Endodermal cell (in vitro differentiated cells): Measurements from ENCODE around the gene SERPINB10. TPM values are rescaled to one million over a fixed set of nuclear protein-coding genes. Genes with fewer than 3 reads are reported as not detected.

Source experiments
- DNase-seq: peaks from one replicate; pipeline ENCODE4 v3.0.0-alpha.2; 2017
- H3K27ac ChIP-seq: 2 replicates; pipeline ENCODE4 v1.5.1; 2013; ENCODE audit warnings: mild to moderate bottlenecking, low read depth, low read length, moderate library complexity
- H3K27me3 ChIP-seq: 2 replicates; pipeline ENCODE4 v1.6.1; 2013; ENCODE audit warnings: mild to moderate bottlenecking, low read length, moderate library complexity; ENCODE audit not compliant: insufficient read depth, control insufficient read depth, poor library complexity, severe bottlenecking
- H3K36me3 ChIP-seq: 2 replicates; pipeline ENCODE4 v1.7.0; 2013; ENCODE audit warnings: mild to moderate bottlenecking, low read length, moderate library complexity; ENCODE audit not compliant: control insufficient read depth, insufficient read depth
- H3K4me1 ChIP-seq: one replicate; pipeline ENCODE4 v1.7.0; 2013; ENCODE audit warnings: low read length; ENCODE audit not compliant: control insufficient read depth, insufficient read depth
- H3K4me3 ChIP-seq: 2 replicates; pipeline ENCODE4 v1.5.1; 2013; ENCODE audit warnings: mild to moderate bottlenecking, low read length, moderate library complexity
- H3K9ac ChIP-seq: 2 replicates; pipeline ENCODE4 v1.6.1; 2013; ENCODE audit warnings: mild to moderate bottlenecking, low read length, moderate library complexity; ENCODE audit not compliant: poor library complexity, severe bottlenecking; ENCODE audit errors: extremely low read depth
- H3K9me3 ChIP-seq: 2 replicates; pipeline ENCODE4 v1.6.1; 2013; ENCODE audit warnings: mild to moderate bottlenecking, low read length, moderate library complexity; ENCODE audit not compliant: control insufficient read depth
- H3K27ac Mint-ChIP-seq: 2 replicates; pipeline ENCODE4 v1.8.0; 2020; ENCODE audit warnings: mixed read lengths
- H3K27me3 Mint-ChIP-seq: 2 replicates; pipeline ENCODE4 v1.8.0; 2021; ENCODE audit warnings: mild to moderate bottlenecking, mixed read lengths; ENCODE audit not compliant: insufficient read depth
- H3K36me3 Mint-ChIP-seq: 2 replicates; pipeline ENCODE4 v1.8.0; 2020; ENCODE audit warnings: low read depth, mixed read lengths
- H3K4me1 Mint-ChIP-seq: 2 replicates; pipeline ENCODE4 v1.8.0; 2020; ENCODE audit warnings: mixed read lengths
- H3K4me3 Mint-ChIP-seq: 2 replicates; pipeline ENCODE4 v1.8.0; 2020; ENCODE audit warnings: mild to moderate bottlenecking, moderate library complexity, mixed read lengths
- H3K9me3 Mint-ChIP-seq: 2 replicates; pipeline ENCODE4 v1.8.0; 2020; ENCODE audit warnings: mild to moderate bottlenecking, mixed read lengths
- WGBS, 2 experiments: methylation state at CpG; one replicate each; pipeline versions ENCODE4 v1.1.5 to v1.1.7; 2013; ENCODE audit warnings: missing lambda C conversion rate in 2 of 2, mixed read lengths in 1 of 2; ENCODE audit not compliant: insufficient coverage in 1 of 2, insufficient read length in 1 of 2; 5-methylcytosine and 5-hydroxymethylcytosine counted together
- total RNA-seq, 2 donors: library from RNA; stranded (reverse); fragmentation: NEBNext Ultra II Directional in 1 of 2; extraction: Animal tissue kit (Norgen Biotek cat#: 25700) in 1 of 2; gene quantifications; 2 replicates in 1 of 2; 3 replicates in 1 of 2; pipeline ENCODE4 v1.2.1, GENCODE V29; 2021
- TF ChIP-seq, protein P1 (sequence below): fragments of 200-600 bp; sonication (generic); conservative IDR thresholded peaks from 2 replicates; pipeline ENCODE4 v1.5.0; 2021; ENCODE audit warnings: antibody characterized with exemption, mild to moderate bottlenecking

Gene SERPINB10
- total RNA-seq, 2 donors from 2014 or later = not detected

DNA sequence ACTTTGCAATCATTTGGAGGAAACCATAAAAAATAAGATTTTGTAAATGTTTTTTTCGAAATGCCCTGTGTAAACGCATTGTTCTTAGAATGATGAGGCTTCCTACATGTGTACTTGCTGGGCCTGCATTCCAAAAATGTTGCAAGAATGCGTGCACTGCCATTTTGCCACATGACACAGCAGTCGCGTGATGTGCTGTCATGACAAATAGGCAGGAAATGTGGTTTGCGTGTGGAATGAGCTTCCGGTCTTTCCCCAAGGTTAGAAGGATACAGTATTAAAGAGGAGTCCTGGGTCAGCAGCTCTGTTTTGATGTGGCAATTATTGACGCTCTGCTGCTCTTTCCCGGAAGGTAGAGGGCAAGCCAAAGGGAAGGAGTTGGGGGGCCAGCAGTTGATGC, 38.4 kb upstream of the SERPINB10 start:
- TF ChIP-seq, protein P1, sequence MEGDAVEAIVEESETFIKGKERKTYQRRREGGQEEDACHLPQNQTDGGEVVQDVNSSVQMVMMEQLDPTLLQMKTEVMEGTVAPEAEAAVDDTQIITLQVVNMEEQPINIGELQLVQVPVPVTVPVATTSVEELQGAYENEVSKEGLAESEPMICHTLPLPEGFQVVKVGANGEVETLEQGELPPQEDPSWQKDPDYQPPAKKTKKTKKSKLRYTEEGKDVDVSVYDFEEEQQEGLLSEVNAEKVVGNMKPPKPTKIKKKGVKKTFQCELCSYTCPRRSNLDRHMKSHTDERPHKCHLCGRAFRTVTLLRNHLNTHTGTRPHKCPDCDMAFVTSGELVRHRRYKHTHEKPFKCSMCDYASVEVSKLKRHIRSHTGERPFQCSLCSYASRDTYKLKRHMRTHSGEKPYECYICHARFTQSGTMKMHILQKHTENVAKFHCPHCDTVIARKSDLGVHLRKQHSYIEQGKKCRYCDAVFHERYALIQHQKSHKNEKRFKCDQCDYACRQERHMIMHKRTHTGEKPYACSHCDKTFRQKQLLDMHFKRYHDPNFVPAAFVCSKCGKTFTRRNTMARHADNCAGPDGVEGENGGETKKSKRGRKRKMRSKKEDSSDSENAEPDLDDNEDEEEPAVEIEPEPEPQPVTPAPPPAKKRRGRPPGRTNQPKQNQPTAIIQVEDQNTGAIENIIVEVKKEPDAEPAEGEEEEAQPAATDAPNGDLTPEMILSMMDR = no peak
- no peaks in the 10 kb centered on the region for H3K4me1 Mint-ChIP-seq
- H3K27me3 Mint-ChIP-seq = no peaks in the 10 kb centered on the region
- H3K9ac ChIP-seq = no peak overlapping the region
- no peaks in the 10 kb centered on the region for H3K9me3 Mint-ChIP-seq
- no peaks in the 10 kb centered on the region for H3K4me1 ChIP-seq
- H3K36me3 Mint-ChIP-seq = no peaks in the 10 kb centered on the region
- H3K4me3 ChIP-seq = no peak overlapping the region
- H3K36me3 ChIP-seq = no peaks in the 10 kb centered on the region
- no peak for DNase-seq
- no peak overlapping the region for H3K27ac Mint-ChIP-seq
- no peak overlapping the region for H3K4me3 Mint-ChIP-seq
- no peaks in the 10 kb centered on the region for H3K9me3 ChIP-seq
- H3K27me3 ChIP-seq = no peaks in the 10 kb centered on the region
- no peak overlapping the region for H3K27ac ChIP-seq
- 93 to 97% methylated on average over 7 to 9 of the region's 9 CpGs for WGBS, 2 experiments

DNA sequence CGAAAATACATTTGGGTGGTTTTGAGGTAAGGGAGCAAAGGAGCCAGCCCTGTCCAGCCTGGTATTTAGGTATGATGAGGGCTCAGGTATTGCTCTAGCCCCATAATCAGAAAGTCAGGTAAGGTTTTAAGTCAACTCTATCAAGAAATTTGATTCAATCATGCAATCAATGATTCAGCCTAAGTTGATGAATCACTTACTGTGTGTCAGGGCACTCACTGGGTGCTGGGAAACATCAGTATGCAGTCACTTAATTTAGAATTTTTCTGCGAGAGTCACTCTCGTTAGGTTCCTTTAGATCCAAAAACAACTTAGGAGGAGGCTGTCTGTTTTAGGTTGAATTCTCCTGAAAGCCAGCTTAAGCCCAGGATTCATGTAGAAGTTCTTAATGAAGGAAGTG, 37.9 kb upstream of the SERPINB10 start:
- Mint-ChIP-seq H3K4me1 (no peaks in the 10 kb centered on the region), H3K36me3 (no peaks in the 10 kb centered on the region), H3K27me3 (no peaks in the 10 kb centered on the region), H3K27ac (no peak overlapping the region), H3K4me3 (no peak overlapping the region), H3K9me3 (no peaks in the 10 kb centered on the region)
- H3K27ac ChIP-seq = no peak overlapping the region
- TF ChIP-seq, protein P1 = no peak
- no peaks in the 10 kb centered on the region for H3K27me3 ChIP-seq
- H3K9ac ChIP-seq = no peak overlapping the region
- no peak for DNase-seq
- no peaks in the 10 kb centered on the region for H3K36me3 ChIP-seq
- no peaks in the 10 kb centered on the region for H3K9me3 ChIP-seq
- H3K4me1 ChIP-seq = no peaks in the 10 kb centered on the region
- 93 to 100% methylated on average over 2 to 3 of the region's 3 CpGs for WGBS, 2 experiments
- no peak overlapping the region for H3K4me3 ChIP-seq

DNA sequence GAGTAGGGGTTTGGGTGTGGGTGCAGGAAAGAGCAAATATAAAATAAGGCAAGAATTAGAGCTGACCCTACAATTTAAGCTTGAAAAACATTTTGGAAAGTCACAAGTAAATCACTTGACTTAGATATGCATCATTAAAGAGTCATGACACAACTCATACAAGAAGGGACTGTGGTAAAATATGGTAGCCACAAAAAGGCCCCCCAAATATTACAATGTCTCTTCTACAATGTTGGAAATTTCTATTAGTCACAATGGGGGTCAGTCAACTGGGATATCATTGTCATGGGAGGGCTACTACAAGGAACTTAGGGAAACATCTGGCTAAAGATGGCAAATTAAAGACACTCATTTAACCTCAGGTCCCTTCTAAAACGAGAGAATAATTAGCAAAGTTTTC, 35.9 kb upstream of the SERPINB10 start:
- H3K4me1 Mint-ChIP-seq = no peaks in the 10 kb centered on the region
- H3K27ac Mint-ChIP-seq = no peak overlapping the region
- TF ChIP-seq, protein P1 = no peak
- Histone ChIP-seq H3K27ac (no peak overlapping the region), H3K4me3 (no peak overlapping the region), H3K9me3 (no peaks in the 10 kb centered on the region), H3K4me1 (no peaks in the 10 kb centered on the region), H3K9ac (no peak overlapping the region), H3K36me3 (no peaks in the 10 kb centered on the region), H3K27me3 (no peaks in the 10 kb centered on the region)
- 50 to 100% methylated on average over 1 of the region's 1 CpG for WGBS, 2 experiments
- no peaks in the 10 kb centered on the region for H3K27me3 Mint-ChIP-seq
- H3K4me3 Mint-ChIP-seq = no peak overlapping the region
- no peaks in the 10 kb centered on the region for H3K9me3 Mint-ChIP-seq
- DNase-seq = no peak
- H3K36me3 Mint-ChIP-seq = no peaks in the 10 kb centered on the region
